WTC11 (cell line): ENCODE results near the gene CD93. TPM values are rescaled to one million over a fixed set of nuclear protein-coding genes. Genes with fewer than 3 reads are reported as not detected.
A peak's percentile ranks its signal among the peaks of the same experiment; 100 is the strongest.

Source experiments
- ATAC-seq: fragments of 200-7000 bp; cut with Tn5 transposase; 2 replicates; pipeline ENCODE4 v1.10.0; 2021; ENCODE audit warnings: mild to moderate bottlenecking, moderate library complexity
- CTCF ChIA-PET: fragments of 300-600 bp; sonication (Branson Sonifier 250); formaldehyde crosslinking; loops from one replicate; lab custom pipeline; 2021; ENCODE audit warnings: antibody characterized with exemption; lab: Charles Lee
- POLR2A ChIA-PET: fragments of 350-600 bp; sonication (Branson Sonifier 250); formaldehyde crosslinking; loops from one replicate; lab custom pipeline; 2021; ENCODE audit warnings: antibody characterized with exemption; lab: Charles Lee
- DNase-seq: peaks from one replicate; pipeline ENCODE4 v3.0.0; 2021; ENCODE audit warnings: low spot score
- H3K27ac Mint-ChIP-seq: 2 replicates; pipeline ENCODE4 v1.8.0; 2021; ENCODE audit warnings: mixed read lengths
- H3K27me3 Mint-ChIP-seq: 2 replicates; pipeline ENCODE4 v1.8.0; 2021; ENCODE audit warnings: low read depth, mild to moderate bottlenecking, moderate library complexity, mixed read lengths
- H3K36me3 Mint-ChIP-seq: 2 replicates; pipeline ENCODE4 v1.8.0; 2021; ENCODE audit warnings: mixed read lengths
- H3K4me1 Mint-ChIP-seq: 2 replicates; pipeline ENCODE4 v1.8.0; 2022; ENCODE audit warnings: mixed read lengths
- H3K4me3 Mint-ChIP-seq: 2 replicates; pipeline ENCODE4 v1.8.0; 2021; ENCODE audit warnings: mild to moderate bottlenecking, moderate library complexity, mixed read lengths
- H3K9me3 Mint-ChIP-seq: 2 replicates; pipeline ENCODE4 v1.8.0; 2021; ENCODE audit warnings: mixed read lengths
- ATF2 ChIP-seq: sonication (generic); formaldehyde crosslinking; IDR thresholded peaks from 2 replicates; pipeline ENCODE4 v1.8.1; 2022; ENCODE audit warnings: low read depth, missing genetic modification reagents, borderline replicate concordance
- CREM ChIP-seq: sonication (generic); formaldehyde crosslinking; IDR thresholded peaks from 2 replicates; pipeline ENCODE4 v1.8.1; 2022; ENCODE audit warnings: mild to moderate bottlenecking, missing genetic modification reagents, moderate library complexity
- EMX1 ChIP-seq: fragments of 250-450 bp; sonication (Bioruptor Pico); IDR thresholded peaks from 2 replicates; pipeline ENCODE4 v1.8.0; 2021; ENCODE audit warnings: mild to moderate bottlenecking
- ESRRA ChIP-seq: sonication (generic); formaldehyde crosslinking; IDR thresholded peaks from 2 replicates; pipeline ENCODE4 v1.8.1; 2022; ENCODE audit warnings: mild to moderate bottlenecking, missing genetic modification reagents, borderline replicate concordance
- FOXJ3 ChIP-seq: sonication (generic); formaldehyde crosslinking; IDR thresholded peaks from 2 replicates; pipeline ENCODE4 v1.9.0; 2021; ENCODE audit warnings: missing genetic modification reagents, mild to moderate bottlenecking, borderline replicate concordance
- FOXK1 ChIP-seq: sonication (generic); formaldehyde crosslinking; IDR thresholded peaks from 2 replicates; pipeline ENCODE4 v1.8.0; 2022; ENCODE audit warnings: mild to moderate bottlenecking, moderate library complexity, missing genetic modification reagents
- FOXP1 ChIP-seq: sonication (generic); formaldehyde crosslinking; IDR thresholded peaks from 2 replicates; pipeline ENCODE4 v1.8.0; 2022; ENCODE audit warnings: missing genetic modification reagents, mild to moderate bottlenecking, moderate library complexity, borderline replicate concordance
- FOXP4 ChIP-seq: sonication (generic); formaldehyde crosslinking; IDR thresholded peaks from 2 replicates; pipeline ENCODE4 v1.8.0; 2022; ENCODE audit warnings: mild to moderate bottlenecking, missing genetic modification reagents
- GRHL2 ChIP-seq: fragments of 250-450 bp; sonication (Bioruptor Pico); IDR thresholded peaks from 2 replicates; pipeline ENCODE4 v1.8.0; 2022; ENCODE audit warnings: mild to moderate bottlenecking, moderate library complexity; ENCODE audit not compliant: insufficient replicate concordance, severe bottlenecking
- MAX ChIP-seq: sonication (generic); formaldehyde crosslinking; IDR thresholded peaks from 2 replicates; pipeline ENCODE4 v1.8.0; 2022; ENCODE audit warnings: mild to moderate bottlenecking, missing genetic modification reagents
- OVOL2 ChIP-seq: fragments of 250-450 bp; sonication (Bioruptor Pico); IDR thresholded peaks from 2 replicates; pipeline ENCODE4 v1.9.0; 2021; ENCODE audit warnings: mild to moderate bottlenecking, borderline replicate concordance
- SMAD3 ChIP-seq: sonication (generic); formaldehyde crosslinking; IDR thresholded peaks from 2 replicates; pipeline ENCODE4 v1.8.0; 2022; ENCODE audit warnings: missing genetic modification reagents, mild to moderate bottlenecking, borderline replicate concordance
- TCF7 ChIP-seq: sonication (generic); formaldehyde crosslinking; IDR thresholded peaks from 2 replicates; pipeline ENCODE4 v1.8.0; 2022; ENCODE audit warnings: mild to moderate bottlenecking, low read depth, missing genetic modification reagents, moderate library complexity
- TEAD4 ChIP-seq: sonication (generic); formaldehyde crosslinking; IDR thresholded peaks from 2 replicates; pipeline ENCODE4 v1.8.0; 2022; ENCODE audit warnings: mild to moderate bottlenecking, missing genetic modification reagents
- TP53 ChIP-seq: sonication (generic); formaldehyde crosslinking; IDR thresholded peaks from 2 replicates; pipeline ENCODE4 v1.8.1; 2023; ENCODE audit warnings: mild to moderate bottlenecking, missing genetic modification reagents
- USF1 ChIP-seq: sonication (generic); formaldehyde crosslinking; IDR thresholded peaks from 2 replicates; pipeline ENCODE4 v1.8.0; 2022; ENCODE audit warnings: mild to moderate bottlenecking, missing genetic modification reagents
- ZNF138 ChIP-seq: sonication (generic); formaldehyde crosslinking; conservative IDR thresholded peaks from 2 replicates; pipeline ENCODE4 v1.8.1; 2022; ENCODE audit warnings: mild to moderate bottlenecking, moderate library complexity, missing genetic modification reagents
- ZNF423 ChIP-seq: fragments of 250-450 bp; sonication (Bioruptor Pico); IDR thresholded peaks from 2 replicates; pipeline ENCODE4 v2.1.2; 2022; ENCODE audit warnings: mild to moderate bottlenecking, moderate library complexity
- ZNF425 ChIP-seq: fragments of 250-450 bp; sonication (Bioruptor Pico); conservative IDR thresholded peaks from 2 replicates; pipeline ENCODE4 v1.9.0; 2021; ENCODE audit warnings: mild to moderate bottlenecking
- ZNF532 ChIP-seq: fragments of 250-450 bp; sonication (Bioruptor Pico); IDR thresholded peaks from 2 replicates; pipeline ENCODE4 v1.9.0; 2021; ENCODE audit warnings: mild to moderate bottlenecking, borderline replicate concordance
- total RNA-seq: library from RNA; stranded (reverse); gene quantifications from 3 replicates; pipeline ENCODE4 v1.2.3, GENCODE V29; 2021

The CD93 gene
- total RNA-seq, 1 experiment from 2014 or later, result 0.09 TPM

- H3K9me3 Mint-ChIP-seq, result no peaks in the 10 kb centered on the region
- peak overlapping the region; percentile 89 for H3K4me3 Mint-ChIP-seq
- CTCF ChIA-PET, result interaction anchor here (0.6 to 6.0 kb wide), 56 partner anchors 8 to 950 kb away, joined by 3 to 126 read pairs (median 6); partner anchors contain the start of genes CD93, NXT1 and SSTR4
- DNase-seq, result peak; percentile 32
- no peak overlapping the region for H3K27ac Mint-ChIP-seq
- H3K36me3 Mint-ChIP-seq, result no peaks in the 10 kb centered on the region
- POLR2A ChIA-PET, result no interaction called here
- TF ChIP-seq TEAD4 (CRISPR knock-in tag), result no peak
- no peak for TF ChIP-seq OVOL2 (CRISPR knock-in tag)
- TF ChIP-seq MAX (CRISPR knock-in tag), result no peak
- TF ChIP-seq EMX1 (CRISPR knock-in tag), result no peak
- peaks cover 19% of the 10 kb centered on the region for H3K4me1 Mint-ChIP-seq
- peak; percentile 3 for ATAC-seq
- H3K27me3 Mint-ChIP-seq, result peaks cover 82% of the 10 kb centered on the region
Measured at GRCh38 chr20:23050076-23050838, 35.9 kb downstream of the CD93 start.

- Mint-ChIP-seq H3K27ac (no peak within 1 kb of the TSS), H3K36me3 (no peaks in the 10 kb centered on the region), H3K4me3 (peak within 1 kb of the TSS; percentile 89), H3K27me3 (peaks cover 86% of the 10 kb centered on the region), H3K9me3 (no peaks in the 10 kb centered on the region), H3K4me1 (peaks cover 27% of the 10 kb centered on the region)
- CTCF ChIA-PET, result interaction anchor here (0.5 to 6.0 kb wide), 28 partner anchors 7 to 640 kb away, joined by 3 to 126 read pairs (median 10); partner anchors contain the start of genes NXT1 and SSTR4
- DNase-seq, result peak; percentile 56
- POLR2A ChIA-PET, result no interaction called here
- ATAC-seq, result peak; percentile 23
- no peak for TF ChIP-seq TCF7 (CRISPR knock-in tag)
- no peak for TF ChIP-seq ZNF423 (CRISPR knock-in tag)
- peak; percentile 69 for TF ChIP-seq USF1 (CRISPR knock-in tag)
- peak; percentile 82 for TF ChIP-seq SMAD3 (CRISPR knock-in tag)
- no peak for TF ChIP-seq GRHL2
- TF ChIP-seq ESRRA (CRISPR knock-in tag), result 0 out of 2 replicates have a peak, but pooled peaks have one; percentile 72
- TF ChIP-seq ATF2 (CRISPR knock-in tag), result no peak
- 0 out of 2 replicates have a peak, but pooled peaks have one; percentile 13 for TF ChIP-seq CREM
- peak; percentile 86; the same call in 1 of the 2 replicates for TF ChIP-seq TP53 (CRISPR knock-in tag)
- no peak for TF ChIP-seq ZNF532
- TF ChIP-seq ZNF138 (CRISPR knock-in tag), result no peak
- peak; percentile 88 for TF ChIP-seq FOXP1
- no peak for TF ChIP-seq FOXJ3 (CRISPR knock-in tag)
- TF ChIP-seq ZNF425 (CRISPR knock-in tag), result no peak
- peak; percentile 92 for TF ChIP-seq MAX (CRISPR knock-in tag)
- no peak for TF ChIP-seq FOXK1
- TF ChIP-seq FOXP4 (CRISPR knock-in tag), result peak; percentile 83
Measured at GRCh38 chr20:23049201-23050075, 36.7 kb downstream of the CD93 start, which contains the start of gene THBD. THBD (minus strand) TSS chr20:23049672; CDS start chr20:23049504, 168 bp downstream.
